ENCODE measurements around the gene SKOR2.

The SKOR2 gene

GRCh38 chr18:47285456-47285855 is 34.0 kb upstream of the SKOR2 start:
- H3K27ac ChIP-seq (replicated peaks), result no peak overlapping the region
- no peak overlapping the region for H3K4me3 ChIP-seq (replicated peaks; ENCODE audit: insufficient read depth, low read length)
- DNase-seq (ENCODE audit: low read depth in 1 of 2, low spot score in 1 of 2), result no peak
- H3K27me3 ChIP-seq (ENCODE audit: insufficient read depth, poor library complexity, severe bottlenecking), result peaks cover 22% of the 10 kb centered on the region
- TF ChIP-seq SPI1 (IDR thresholded peaks at IDR 0.05; ENCODE audit: borderline replicate concordance, low read depth) (no peak), GABPA (IDR thresholded peaks at IDR 0.05; ENCODE audit: low read depth) (no peak), POLR2AphosphoS5 (IDR thresholded peaks at IDR 0.05; ENCODE audit: low read depth) (no peak), CTCF (IDR thresholded peaks at IDR 0.05; ENCODE audit: insufficient read depth, low read length) (no peak), REST (IDR thresholded peaks at IDR 0.05; ENCODE audit: insufficient replicate concordance, low read depth) (no peak)

GRCh38 chr18:47284721-47285395 is 33.4 kb upstream of the SKOR2 start:
- peaks cover 22% of the 10 kb centered on the region for H3K27me3 ChIP-seq (ENCODE audit: insufficient read depth, poor library complexity, severe bottlenecking)
- no peak for TF ChIP-seq SPI1 (IDR thresholded peaks at IDR 0.05; ENCODE audit: borderline replicate concordance, low read depth)
- TF ChIP-seq GABPA (IDR thresholded peaks at IDR 0.05; ENCODE audit: low read depth), result no peak
- TF ChIP-seq CTCF (IDR thresholded peaks at IDR 0.05; ENCODE audit: insufficient read depth, low read length), result no peak
- no peak for TF ChIP-seq REST (IDR thresholded peaks at IDR 0.05; ENCODE audit: insufficient replicate concordance, low read depth)
- no peak for TF ChIP-seq POLR2AphosphoS5 (IDR thresholded peaks at IDR 0.05; ENCODE audit: low read depth)
- no peak for DNase-seq (ENCODE audit: low read depth in 1 of 2, low spot score in 1 of 2)
- no peak overlapping the region for H3K4me3 ChIP-seq (replicated peaks; ENCODE audit: insufficient read depth, low read length)
- H3K27ac ChIP-seq (replicated peaks), result no peak overlapping the region

GRCh38 chr18:47283476-47283875 is 32.0 kb upstream of the SKOR2 start:
- DNase-seq (ENCODE audit: low read depth in 1 of 2, low spot score in 1 of 2), result peak in 1 of 2 experiments; percentile 28
- no peak overlapping the region for H3K4me3 ChIP-seq (replicated peaks; ENCODE audit: insufficient read depth, low read length)
- TF ChIP-seq GABPA (IDR thresholded peaks at IDR 0.05; ENCODE audit: low read depth) (no peak), POLR2AphosphoS5 (IDR thresholded peaks at IDR 0.05; ENCODE audit: low read depth) (no peak), SPI1 (IDR thresholded peaks at IDR 0.05; ENCODE audit: borderline replicate concordance, low read depth) (no peak), CTCF (IDR thresholded peaks at IDR 0.05; ENCODE audit: insufficient read depth, low read length) (peak; percentile 54)
- H3K27ac ChIP-seq (replicated peaks), result no peak overlapping the region
- H3K27me3 ChIP-seq (ENCODE audit: insufficient read depth, poor library complexity, severe bottlenecking), result peaks cover 18% of the 10 kb centered on the region

GRCh38 chr18:47280121-47280520 is 28.7 kb upstream of the SKOR2 start:
- H3K27me3 ChIP-seq (ENCODE audit: insufficient read depth, poor library complexity, severe bottlenecking), result peaks cover 10% of the 10 kb centered on the region
- no peak for TF ChIP-seq POLR2AphosphoS5 (IDR thresholded peaks at IDR 0.05; ENCODE audit: low read depth)
- no peak for TF ChIP-seq REST (IDR thresholded peaks at IDR 0.05; ENCODE audit: insufficient replicate concordance, low read depth)
- TF ChIP-seq GABPA (IDR thresholded peaks at IDR 0.05; ENCODE audit: low read depth), result no peak
- no peak for TF ChIP-seq CTCF (IDR thresholded peaks at IDR 0.05; ENCODE audit: insufficient read depth, low read length)
- no peak for TF ChIP-seq SPI1 (IDR thresholded peaks at IDR 0.05; ENCODE audit: borderline replicate concordance, low read depth)
- H3K27ac ChIP-seq (replicated peaks), result no peak overlapping the region
- no peak overlapping the region for H3K4me3 ChIP-seq (replicated peaks; ENCODE audit: insufficient read depth, low read length)
- DNase-seq (ENCODE audit: low read depth in 1 of 2, low spot score in 1 of 2), result no peak

All from HL-60 (cell line).